Endothelial cell of umbilical vein (primary cell): ENCODE results near the gene NINL. TPM values are rescaled to one million over a fixed set of nuclear protein-coding genes. Genes with fewer than 3 reads are reported as not detected.

ENCODE experiments used
- BruUV-seq: library from RNA; stranded (reverse); fragments of 400-500 nt; replicated peaks from 2 replicates; lab custom pipeline; 2021; lab: Mats Ljungman, UMichigan
- CTCF ChIA-PET: fragments of 300-600, 350-600 bp; sonication (Branson Sonifier 250); formaldehyde crosslinking; loops from one replicate; lab custom pipeline; 2021; ENCODE audit warnings: antibody characterized with exemption, inconsistent platforms; lab: Charles Lee
- POLR2A ChIA-PET: fragments of 300-600, 350-600 bp; sonication (Branson Sonifier 250); formaldehyde crosslinking; loops from one replicate; lab custom pipeline; 2021; ENCODE audit warnings: antibody characterized with exemption, inconsistent platforms; lab: Charles Lee
- DNase-seq: peaks from one replicate; pipeline ENCODE4 v3.0.0-alpha.2; 2011; ENCODE audit warnings: low read depth, low spot score
- FAIRE-seq: peaks from 2 replicates; lab custom pipeline; 2011; peaks lifted over from hg19 to GRCh38; lab: Jason Lieb, UNC
- H2AFZ ChIP-seq: 2 replicates; pipeline ENCODE4 v1.6.0; 2012; ENCODE audit warnings: low read depth, low read length, control low read depth, inconsistent platforms
- H3K27ac ChIP-seq: 2 replicates; pipeline ENCODE4 v1.5.1; 2011; ENCODE audit warnings: low read depth, mild to moderate bottlenecking, control low read depth, low read length, moderate library complexity; ENCODE audit not compliant: insufficient read depth
- H3K27me3 ChIP-seq, 2 experiments: 2 replicates each; pipeline versions ENCODE4 v1.6.0 to v1.6.1; 2011; ENCODE audit warnings: low read length in 2 of 2, mixed read lengths in 1 of 2; ENCODE audit not compliant: control insufficient read depth in 2 of 2, insufficient read depth in 2 of 2
- H3K36me3 ChIP-seq, 2 experiments: 2 replicates in 1 of 2; 3 replicates in 1 of 2; pipeline ENCODE4 v1.5.1; 2011; ENCODE audit warnings: low read length in 2 of 2, mild to moderate bottlenecking in 1 of 2, moderate library complexity in 1 of 2; ENCODE audit not compliant: control insufficient read depth in 2 of 2, insufficient read depth in 2 of 2; ENCODE audit errors: extremely low read depth in 1 of 2
- H3K4me1 ChIP-seq: 3 replicates; pipeline ENCODE4 v1.5.1; 2011; ENCODE audit warnings: mild to moderate bottlenecking, low read length; ENCODE audit not compliant: control insufficient read depth, insufficient read depth; ENCODE audit errors: extremely low read depth
- H3K4me2 ChIP-seq: 2 replicates; pipeline ENCODE4 v1.6.1; 2011; ENCODE audit warnings: low read length, control low read depth, mixed read lengths; ENCODE audit not compliant: insufficient read depth
- H3K4me3 ChIP-seq, 3 experiments: fragments of 200-600 bp in 1 of 3; sonication (generic), shearing (Covaris generic) in 1 of 3; replicated peaks in 1 of 3; 2 replicates each; pipeline ENCODE4 v1.5.1; 2011 to 2016; ENCODE audit warnings: control low read depth in 3 of 3, low read length in 3 of 3, mild to moderate bottlenecking in 2 of 3, inconsistent platforms in 1 of 3, low read depth in 1 of 3, moderate library complexity in 1 of 3; ENCODE audit not compliant: insufficient read depth in 1 of 3
- H3K79me2 ChIP-seq: 2 replicates; pipeline ENCODE4 v1.6.0; 2012; ENCODE audit warnings: low read length, inconsistent platforms; ENCODE audit not compliant: control insufficient read depth, insufficient read depth
- H3K9ac ChIP-seq: replicated peaks from 2 replicates; pipeline ENCODE3; 2011; ENCODE audit warnings: low read length, control low read depth; ENCODE audit not compliant: insufficient read depth; ENCODE audit errors: extremely low read depth
- H3K9me1 ChIP-seq: replicated peaks from 3 replicates; pipeline ENCODE4 v1.6.0; 2011; ENCODE audit warnings: mild to moderate bottlenecking, low read length; ENCODE audit not compliant: control insufficient read depth, insufficient read depth; ENCODE audit errors: extremely low read depth
- H3K9me3 ChIP-seq: replicated peaks from 2 replicates; pipeline ENCODE4 v1.5.1; 2012; ENCODE audit warnings: low read length, inconsistent platforms; ENCODE audit not compliant: control insufficient read depth, insufficient read depth
- H4K20me1 ChIP-seq: replicated peaks from 2 replicates; pipeline ENCODE3; 2011; ENCODE audit warnings: mild to moderate bottlenecking, low read length; ENCODE audit not compliant: control insufficient read depth, insufficient read depth; ENCODE audit errors: extremely low read depth
- CTCF ChIP-seq, 2 donors: IDR thresholded peaks; 1 replicate in 1 of 2; 2 replicates in 1 of 2; pipeline ENCODE4 v1.5.1; 2011; ENCODE audit warnings: low read length in 2 of 2, mild to moderate bottlenecking in 2 of 2, moderate library complexity in 2 of 2, control low read depth in 1 of 2, inconsistent platforms in 1 of 2, low read depth in 1 of 2; ENCODE audit not compliant: insufficient read depth in 1 of 2; ENCODE audit errors: extremely low read depth in 1 of 2
- EZH2 ChIP-seq: IDR thresholded peaks from 2 replicates; pipeline ENCODE4 v1.6.1; 2012; ENCODE audit warnings: borderline replicate concordance, low read depth, mild to moderate bottlenecking, moderate library complexity, low read length, inconsistent platforms; ENCODE audit not compliant: severe bottlenecking
- FOS ChIP-seq: IDR thresholded peaks from 2 replicates; pipeline ENCODE4 v1.6.1; 2011; ENCODE audit warnings: mild to moderate bottlenecking, low read length, moderate library complexity, borderline replicate concordance; ENCODE audit not compliant: insufficient read depth
- GATA2 ChIP-seq: IDR thresholded peaks from 2 replicates; pipeline ENCODE4 v1.7.0; 2011; ENCODE audit warnings: low read depth, mild to moderate bottlenecking, moderate library complexity, mixed read lengths, low read length; ENCODE audit not compliant: insufficient read length, insufficient read depth
- JUN ChIP-seq: IDR thresholded peaks from 2 replicates; pipeline ENCODE4 v1.6.1; 2011; ENCODE audit warnings: borderline replicate concordance, low read depth; ENCODE audit not compliant: insufficient read length, insufficient read depth
- MAX ChIP-seq: IDR thresholded peaks from 2 replicates; pipeline ENCODE4 v1.6.1; 2011; ENCODE audit not compliant: insufficient read depth, insufficient read length
- MYC ChIP-seq: IDR thresholded peaks from one replicate; pipeline ENCODE4 v1.6.1; 2011; ENCODE audit warnings: mild to moderate bottlenecking, low read depth, low read length
- POLR2A ChIP-seq: IDR thresholded peaks from 2 replicates; pipeline ENCODE4 v1.6.1; 2012; ENCODE audit warnings: low read depth, mild to moderate bottlenecking, control low read depth, low read length
- POLR2AphosphoS5 ChIP-seq: IDR thresholded peaks from 2 replicates; pipeline ENCODE4 v1.6.1; 2012; ENCODE audit warnings: low read depth, mild to moderate bottlenecking, control low read depth, low read length, moderate library complexity; ENCODE audit not compliant: insufficient read depth
- dilution Hi-C: fragments of 300-500 bp; cut with MboI; formaldehyde crosslinking; loops from one replicate; pipeline ENCODE4 v1.15.0; 2019; ENCODE audit warnings: low sequenced_read_pairs; ENCODE audit not compliant: extremely low pct_ligation_motif_present
- intact Hi-C: fragments of 100-400 bp; cut with micrococcal nuclease; formaldehyde crosslinking; loops from one replicate; pipeline ENCODE4 v1.10.0; 2022
- polyA plus RNA-seq, 4 experiments: library from polyadenylated mRNA; depleted of rRNA in 3 of 4; stranded (reverse) in 3 of 4; unstranded in 1 of 4; fragments of >200 nt; gene quantifications; 2 replicates each; pipeline versions ENCODE4 v1.2.1 to v1.2.3, GENCODE V29; 2011 to 2012; ENCODE audit warnings: missing spikeins in 1 of 4
- total RNA-seq: library from RNA; stranded (reverse); gene quantifications from 2 replicates; pipeline ENCODE4 v1.2.3, GENCODE V29; 2021

NINL gene
- total and polyA plus RNA-seq, 2 donors (not counting 3 experiments of a cell fraction or from before 2014, with no cell fraction given): 13.2 to 25.5 TPM

DNA sequence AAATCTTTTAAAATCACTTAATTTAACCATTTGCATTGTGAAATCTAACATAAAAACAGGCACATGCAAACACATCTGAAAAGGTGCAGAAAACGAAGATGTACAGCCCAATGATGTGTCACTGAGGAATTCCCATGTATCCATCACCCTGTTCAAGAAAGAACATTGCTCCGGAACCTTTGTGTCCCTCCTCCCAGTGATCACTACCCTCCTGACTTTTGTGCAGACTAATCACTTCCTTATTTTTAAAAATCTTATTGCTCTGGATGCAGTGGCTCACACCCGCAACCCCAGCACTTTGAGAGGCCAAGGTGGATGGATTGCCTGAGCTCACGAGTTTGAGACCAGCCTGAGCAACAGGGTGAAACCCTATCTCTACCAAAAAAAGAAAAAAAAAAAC is 163.3 kb downstream of the NINL start:
- CTCF ChIA-PET: interaction anchor here (0.8 to 1.0 kb wide), 3 partner anchors 8 to 118 kb away, joined by 3 to 6 read pairs (median 3); no protein-coding TSS in a partner anchor
- no peaks in the 10 kb centered on the region for H3K79me2 ChIP-seq
- POLR2A ChIA-PET: no interaction called here
- H3K9me1 ChIP-seq: no peaks in the 10 kb centered on the region
- no peak overlapping the region for H3K27ac ChIP-seq
- FAIRE-seq (no peak), DNase-seq (no peak)
- H3K9ac ChIP-seq: no peak overlapping the region
- H3K36me3 ChIP-seq: peaks cover 0 to 15% of the 10 kb centered on the region in 2 experiments
- intact Hi-C loops (no loop called here), dilution Hi-C loops (no loop called here)
- no peaks in the 10 kb centered on the region for H3K4me1 ChIP-seq
- H3K4me3 ChIP-seq: no peak overlapping the region
- no peaks in the 10 kb centered on the region for H4K20me1 ChIP-seq
- no peaks in the 10 kb centered on the region for H3K27me3 ChIP-seq
- no peaks in the 10 kb centered on the region for H3K9me3 ChIP-seq
- H2AFZ ChIP-seq: no peak overlapping the region
- no TSS peak for BruUV-seq
- no peak overlapping the region for H3K4me2 ChIP-seq
- TF ChIP-seq EZH2 (no peak), MYC (no peak)

DNA sequence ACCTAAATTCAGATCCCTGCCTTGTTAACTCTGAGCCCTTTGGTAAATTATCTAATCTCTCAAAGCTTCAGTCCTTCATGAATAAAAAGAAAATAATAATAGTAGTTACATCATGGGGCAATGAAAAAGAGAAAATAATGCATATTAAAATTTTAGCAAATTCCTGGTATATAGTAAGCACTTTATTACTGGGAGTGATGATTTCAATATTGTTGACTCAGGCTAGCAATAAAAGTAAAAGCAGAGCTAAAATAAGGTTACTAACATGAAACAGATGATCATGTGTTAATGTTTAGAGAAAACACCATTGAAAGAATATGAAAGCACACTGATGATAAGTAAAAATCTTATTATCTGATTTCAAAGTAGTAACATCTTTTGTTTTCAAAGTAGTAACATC is 164.2 kb downstream of the NINL start:
- H3K36me3 ChIP-seq: peaks cover 0 to 15% of the 10 kb centered on the region in 2 experiments
- H3K4me2 ChIP-seq: no peak overlapping the region
- DNase-seq (no peak), FAIRE-seq (no peak)
- BruUV-seq: no TSS peak
- no peak overlapping the region for H2AFZ ChIP-seq
- no peaks in the 10 kb centered on the region for H3K9me3 ChIP-seq
- TF ChIP-seq POLR2AphosphoS5: no peak
- TF ChIP-seq GATA2: no peak
- TF ChIP-seq MYC: no peak
- no peak for TF ChIP-seq EZH2
- TF ChIP-seq JUN: no peak
- TF ChIP-seq MAX: no peak
- TF ChIP-seq FOS: no peak
- no peak for TF ChIP-seq POLR2A
- TF ChIP-seq CTCF (IDR thresholded peaks at IDR 0.05; ENCODE audit: extremely low read depth in 1 of 2, insufficient read depth in 1 of 2, low read depth in 1 of 2, low read length in 2 of 2): no peak
- H3K9ac ChIP-seq: no peak overlapping the region
- ChIA-PET CTCF (no interaction called here), POLR2A (no interaction called here)
- H3K9me1 ChIP-seq: no peaks in the 10 kb centered on the region
- peaks cover 4% of the 10 kb centered on the region for H3K79me2 ChIP-seq
- H3K4me3 ChIP-seq: no peak overlapping the region
- dilution Hi-C loops: no loop called here
- no peaks in the 10 kb centered on the region for H3K4me1 ChIP-seq
- intact Hi-C loops: no loop called here
- H3K27me3 ChIP-seq: no peaks in the 10 kb centered on the region
- H3K27ac ChIP-seq: no peak overlapping the region
- no peaks in the 10 kb centered on the region for H4K20me1 ChIP-seq
